Measurements from ENCODE around the gene RFESD.

RFESD gene

DNA sequence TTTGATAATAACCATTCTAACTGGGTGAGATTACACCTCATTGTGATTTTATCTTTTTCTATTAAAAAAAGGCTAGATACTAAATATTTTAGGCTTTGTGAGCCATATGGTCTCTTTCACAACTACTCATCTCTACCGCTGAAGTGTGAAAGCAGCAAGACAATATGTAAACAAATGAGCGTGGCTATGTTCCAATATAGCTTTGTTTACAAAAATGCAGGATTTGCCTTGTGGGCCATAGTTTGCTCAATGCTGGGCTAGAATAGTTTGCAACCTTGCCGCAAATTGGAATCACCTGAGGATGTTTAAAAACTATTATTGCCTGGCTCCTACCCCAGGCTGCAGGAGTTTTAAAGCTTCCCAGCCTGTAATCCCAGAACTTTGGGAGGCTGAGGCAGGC, 36.9 kb upstream of the RFESD start:
- TF ChIP-seq SIN3A (IDR thresholded peaks at IDR 0.05; ENCODE audit: borderline replicate concordance, insufficient read depth, low read length) (no peak), TAF1 (IDR thresholded peaks at IDR 0.05; ENCODE audit: borderline replicate concordance, insufficient read depth, low read length) (no peak), POLR2AphosphoS5 (IDR thresholded peaks at IDR 0.05; ENCODE audit: low read depth, low read length) (no peak), FOXP2 (optimal IDR thresholded peaks at IDR 0.05; ENCODE audit: borderline replicate concordance, extremely low read depth, extremely low read length, insufficient read depth) (no peak)
- TF ChIP-seq, protein P1, sequence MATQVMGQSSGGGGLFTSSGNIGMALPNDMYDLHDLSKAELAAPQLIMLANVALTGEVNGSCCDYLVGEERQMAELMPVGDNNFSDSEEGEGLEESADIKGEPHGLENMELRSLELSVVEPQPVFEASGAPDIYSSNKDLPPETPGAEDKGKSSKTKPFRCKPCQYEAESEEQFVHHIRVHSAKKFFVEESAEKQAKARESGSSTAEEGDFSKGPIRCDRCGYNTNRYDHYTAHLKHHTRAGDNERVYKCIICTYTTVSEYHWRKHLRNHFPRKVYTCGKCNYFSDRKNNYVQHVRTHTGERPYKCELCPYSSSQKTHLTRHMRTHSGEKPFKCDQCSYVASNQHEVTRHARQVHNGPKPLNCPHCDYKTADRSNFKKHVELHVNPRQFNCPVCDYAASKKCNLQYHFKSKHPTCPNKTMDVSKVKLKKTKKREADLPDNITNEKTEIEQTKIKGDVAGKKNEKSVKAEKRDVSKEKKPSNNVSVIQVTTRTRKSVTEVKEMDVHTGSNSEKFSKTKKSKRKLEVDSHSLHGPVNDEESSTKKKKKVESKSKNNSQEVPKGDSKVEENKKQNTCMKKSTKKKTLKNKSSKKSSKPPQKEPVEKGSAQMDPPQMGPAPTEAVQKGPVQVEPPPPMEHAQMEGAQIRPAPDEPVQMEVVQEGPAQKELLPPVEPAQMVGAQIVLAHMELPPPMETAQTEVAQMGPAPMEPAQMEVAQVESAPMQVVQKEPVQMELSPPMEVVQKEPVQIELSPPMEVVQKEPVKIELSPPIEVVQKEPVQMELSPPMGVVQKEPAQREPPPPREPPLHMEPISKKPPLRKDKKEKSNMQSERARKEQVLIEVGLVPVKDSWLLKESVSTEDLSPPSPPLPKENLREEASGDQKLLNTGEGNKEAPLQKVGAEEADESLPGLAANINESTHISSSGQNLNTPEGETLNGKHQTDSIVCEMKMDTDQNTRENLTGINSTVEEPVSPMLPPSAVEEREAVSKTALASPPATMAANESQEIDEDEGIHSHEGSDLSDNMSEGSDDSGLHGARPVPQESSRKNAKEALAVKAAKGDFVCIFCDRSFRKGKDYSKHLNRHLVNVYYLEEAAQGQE (IDR thresholded peaks at IDR 0.05; ENCODE audit: insufficient read depth in 1 of 2, low read depth in 2 of 2, low read length in 2 of 2), result no peak

DNA sequence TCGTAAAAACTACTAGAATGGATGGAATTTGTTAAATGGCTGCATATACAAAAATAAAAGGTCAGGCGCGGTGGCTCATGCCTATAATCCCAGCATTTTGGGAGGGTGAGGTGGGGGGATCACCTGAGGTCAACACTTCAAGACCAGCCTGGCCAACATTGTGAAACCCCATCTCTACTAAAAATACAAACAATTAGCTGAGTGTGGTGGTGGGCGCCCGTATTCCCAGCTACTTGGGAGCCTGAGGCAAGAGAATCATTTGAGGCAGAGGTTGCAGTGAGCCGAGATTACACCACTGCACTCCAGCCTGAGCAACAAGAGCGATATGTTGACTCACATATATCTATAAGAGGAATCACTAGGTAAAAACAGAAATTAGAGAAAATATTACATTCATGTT, 36.0 kb upstream of the RFESD start:
- no peak for TF ChIP-seq SIN3A (IDR thresholded peaks at IDR 0.05; ENCODE audit: borderline replicate concordance, insufficient read depth, low read length)
- no peak for TF ChIP-seq TAF1 (IDR thresholded peaks at IDR 0.05; ENCODE audit: borderline replicate concordance, insufficient read depth, low read length)
- no peak for TF ChIP-seq FOXP2 (optimal IDR thresholded peaks at IDR 0.05; ENCODE audit: borderline replicate concordance, extremely low read depth, extremely low read length, insufficient read depth)
- no peak for TF ChIP-seq POLR2AphosphoS5 (IDR thresholded peaks at IDR 0.05; ENCODE audit: low read depth, low read length)
- TF ChIP-seq, protein P1 (IDR thresholded peaks at IDR 0.05; ENCODE audit: insufficient read depth in 1 of 2, low read depth in 2 of 2, low read length in 2 of 2), result no peak

DNA sequence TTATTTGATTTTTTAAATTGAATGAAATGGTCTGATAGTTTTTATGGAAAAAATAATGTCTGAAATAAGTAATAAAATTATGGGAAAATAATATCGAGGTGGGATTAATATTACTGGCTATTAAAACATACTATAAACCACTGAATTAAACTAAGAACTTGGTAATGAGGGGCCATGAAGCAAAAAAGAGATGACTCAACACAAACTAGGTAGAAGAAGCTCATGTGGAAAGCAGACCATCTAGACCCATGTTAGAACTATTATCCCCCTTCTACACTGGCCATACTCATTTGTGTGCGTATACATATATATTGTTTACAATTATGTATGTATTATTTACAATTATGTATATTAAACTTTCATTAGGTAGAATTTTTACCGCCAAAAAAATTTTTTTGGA, 35.2 kb upstream of the RFESD start:
- TF ChIP-seq SIN3A (IDR thresholded peaks at IDR 0.05; ENCODE audit: borderline replicate concordance, insufficient read depth, low read length) (no peak), TAF1 (IDR thresholded peaks at IDR 0.05; ENCODE audit: borderline replicate concordance, insufficient read depth, low read length) (no peak), POLR2AphosphoS5 (IDR thresholded peaks at IDR 0.05; ENCODE audit: low read depth, low read length) (no peak), FOXP2 (optimal IDR thresholded peaks at IDR 0.05; ENCODE audit: borderline replicate concordance, extremely low read depth, extremely low read length, insufficient read depth) (no peak)
- TF ChIP-seq, protein P1 (IDR thresholded peaks at IDR 0.05; ENCODE audit: insufficient read depth in 1 of 2, low read depth in 2 of 2, low read length in 2 of 2), result no peak

DNA sequence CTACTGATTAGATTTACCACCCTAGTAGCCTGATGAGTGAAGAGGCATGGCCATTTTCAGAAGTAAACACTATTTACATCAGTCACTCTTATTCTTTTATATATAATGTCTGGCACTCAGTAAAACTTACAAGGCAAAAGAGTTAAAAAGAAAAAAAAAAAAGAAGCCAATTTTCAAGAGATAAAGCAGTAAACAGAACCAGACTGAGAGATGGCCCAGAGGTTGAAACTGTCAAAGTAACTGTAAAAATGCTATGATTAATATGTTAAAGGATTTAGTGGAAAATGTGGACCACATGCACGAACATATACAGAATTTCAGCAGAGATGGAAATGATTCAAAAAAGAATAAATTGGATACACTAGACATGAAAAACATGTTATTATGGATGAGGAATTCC, 33.1 kb upstream of the RFESD start:
- TF ChIP-seq SIN3A (IDR thresholded peaks at IDR 0.05; ENCODE audit: borderline replicate concordance, insufficient read depth, low read length), result no peak
- no peak for TF ChIP-seq TAF1 (IDR thresholded peaks at IDR 0.05; ENCODE audit: borderline replicate concordance, insufficient read depth, low read length)
- TF ChIP-seq FOXP2 (optimal IDR thresholded peaks at IDR 0.05; ENCODE audit: borderline replicate concordance, extremely low read depth, extremely low read length, insufficient read depth), result no peak
- TF ChIP-seq, protein P1 (IDR thresholded peaks at IDR 0.05; ENCODE audit: insufficient read depth in 1 of 2, low read depth in 2 of 2, low read length in 2 of 2), result no peak
- TF ChIP-seq POLR2AphosphoS5 (IDR thresholded peaks at IDR 0.05; ENCODE audit: low read depth, low read length), result no peak

DNA sequence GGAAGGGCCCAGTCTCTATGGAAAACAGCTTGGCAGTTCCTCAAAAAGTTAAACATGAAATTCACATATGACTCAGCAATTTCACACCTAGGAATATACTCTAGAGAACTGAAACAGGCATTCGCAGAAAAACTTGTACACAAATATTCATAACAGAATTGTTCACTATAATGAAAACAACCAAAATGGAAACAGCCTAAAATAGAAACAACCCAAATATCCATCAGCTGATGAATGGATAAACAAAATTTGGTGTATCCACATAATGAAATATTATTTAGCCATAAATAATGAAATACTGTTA, 31.5 kb upstream of the RFESD start:
- TF ChIP-seq TAF1 (IDR thresholded peaks at IDR 0.05; ENCODE audit: borderline replicate concordance, insufficient read depth, low read length) (no peak), POLR2AphosphoS5 (IDR thresholded peaks at IDR 0.05; ENCODE audit: low read depth, low read length) (no peak), SIN3A (IDR thresholded peaks at IDR 0.05; ENCODE audit: borderline replicate concordance, insufficient read depth, low read length) (no peak), FOXP2 (optimal IDR thresholded peaks at IDR 0.05; ENCODE audit: borderline replicate concordance, extremely low read depth, extremely low read length, insufficient read depth) (no peak)
- TF ChIP-seq, protein P1 (IDR thresholded peaks at IDR 0.05; ENCODE audit: insufficient read depth in 1 of 2, low read depth in 2 of 2, low read length in 2 of 2), result no peak

Data from PFSK-1 (cell line).